Measurements from ENCODE around the gene HOXC9. TPM values are rescaled to one million over a fixed set of nuclear protein-coding genes. Genes with fewer than 3 reads are reported as not detected.
A peak's percentile ranks its signal among the peaks of the same experiment; 100 is the strongest.

HOXC9 gene
- total and polyA plus RNA-seq, 2 of the 8 experiments (the other 6 are each of a cell fraction or from before 2014, with no cell fraction given) = not detected

DNA sequence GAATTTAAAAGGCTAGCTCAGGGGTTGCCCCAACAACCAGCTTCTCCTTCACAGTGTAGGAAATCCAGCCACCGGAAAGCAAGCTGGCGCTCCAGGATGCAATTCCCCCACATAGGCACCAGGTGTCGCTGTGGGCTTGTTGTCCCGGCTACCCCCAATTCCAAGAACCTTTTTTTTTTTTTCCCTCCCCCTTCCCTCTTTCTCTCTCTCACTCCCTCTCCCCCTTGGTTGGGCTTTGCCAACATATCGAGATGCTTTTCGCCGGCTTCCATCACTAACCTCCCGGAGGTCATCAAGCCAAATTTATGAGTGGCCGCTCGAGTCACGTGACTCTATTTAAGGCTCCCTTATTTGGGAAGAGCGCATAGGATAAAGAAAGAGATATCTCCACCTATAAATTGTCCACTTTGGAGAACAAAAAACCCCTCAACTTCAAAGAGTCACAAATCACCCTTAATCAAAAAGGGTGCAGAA lies 32.7 kb downstream of the HOXC9 start, which contains the start of gene HOXC5 (continued):
- TF ChIP-seq, protein P1, sequence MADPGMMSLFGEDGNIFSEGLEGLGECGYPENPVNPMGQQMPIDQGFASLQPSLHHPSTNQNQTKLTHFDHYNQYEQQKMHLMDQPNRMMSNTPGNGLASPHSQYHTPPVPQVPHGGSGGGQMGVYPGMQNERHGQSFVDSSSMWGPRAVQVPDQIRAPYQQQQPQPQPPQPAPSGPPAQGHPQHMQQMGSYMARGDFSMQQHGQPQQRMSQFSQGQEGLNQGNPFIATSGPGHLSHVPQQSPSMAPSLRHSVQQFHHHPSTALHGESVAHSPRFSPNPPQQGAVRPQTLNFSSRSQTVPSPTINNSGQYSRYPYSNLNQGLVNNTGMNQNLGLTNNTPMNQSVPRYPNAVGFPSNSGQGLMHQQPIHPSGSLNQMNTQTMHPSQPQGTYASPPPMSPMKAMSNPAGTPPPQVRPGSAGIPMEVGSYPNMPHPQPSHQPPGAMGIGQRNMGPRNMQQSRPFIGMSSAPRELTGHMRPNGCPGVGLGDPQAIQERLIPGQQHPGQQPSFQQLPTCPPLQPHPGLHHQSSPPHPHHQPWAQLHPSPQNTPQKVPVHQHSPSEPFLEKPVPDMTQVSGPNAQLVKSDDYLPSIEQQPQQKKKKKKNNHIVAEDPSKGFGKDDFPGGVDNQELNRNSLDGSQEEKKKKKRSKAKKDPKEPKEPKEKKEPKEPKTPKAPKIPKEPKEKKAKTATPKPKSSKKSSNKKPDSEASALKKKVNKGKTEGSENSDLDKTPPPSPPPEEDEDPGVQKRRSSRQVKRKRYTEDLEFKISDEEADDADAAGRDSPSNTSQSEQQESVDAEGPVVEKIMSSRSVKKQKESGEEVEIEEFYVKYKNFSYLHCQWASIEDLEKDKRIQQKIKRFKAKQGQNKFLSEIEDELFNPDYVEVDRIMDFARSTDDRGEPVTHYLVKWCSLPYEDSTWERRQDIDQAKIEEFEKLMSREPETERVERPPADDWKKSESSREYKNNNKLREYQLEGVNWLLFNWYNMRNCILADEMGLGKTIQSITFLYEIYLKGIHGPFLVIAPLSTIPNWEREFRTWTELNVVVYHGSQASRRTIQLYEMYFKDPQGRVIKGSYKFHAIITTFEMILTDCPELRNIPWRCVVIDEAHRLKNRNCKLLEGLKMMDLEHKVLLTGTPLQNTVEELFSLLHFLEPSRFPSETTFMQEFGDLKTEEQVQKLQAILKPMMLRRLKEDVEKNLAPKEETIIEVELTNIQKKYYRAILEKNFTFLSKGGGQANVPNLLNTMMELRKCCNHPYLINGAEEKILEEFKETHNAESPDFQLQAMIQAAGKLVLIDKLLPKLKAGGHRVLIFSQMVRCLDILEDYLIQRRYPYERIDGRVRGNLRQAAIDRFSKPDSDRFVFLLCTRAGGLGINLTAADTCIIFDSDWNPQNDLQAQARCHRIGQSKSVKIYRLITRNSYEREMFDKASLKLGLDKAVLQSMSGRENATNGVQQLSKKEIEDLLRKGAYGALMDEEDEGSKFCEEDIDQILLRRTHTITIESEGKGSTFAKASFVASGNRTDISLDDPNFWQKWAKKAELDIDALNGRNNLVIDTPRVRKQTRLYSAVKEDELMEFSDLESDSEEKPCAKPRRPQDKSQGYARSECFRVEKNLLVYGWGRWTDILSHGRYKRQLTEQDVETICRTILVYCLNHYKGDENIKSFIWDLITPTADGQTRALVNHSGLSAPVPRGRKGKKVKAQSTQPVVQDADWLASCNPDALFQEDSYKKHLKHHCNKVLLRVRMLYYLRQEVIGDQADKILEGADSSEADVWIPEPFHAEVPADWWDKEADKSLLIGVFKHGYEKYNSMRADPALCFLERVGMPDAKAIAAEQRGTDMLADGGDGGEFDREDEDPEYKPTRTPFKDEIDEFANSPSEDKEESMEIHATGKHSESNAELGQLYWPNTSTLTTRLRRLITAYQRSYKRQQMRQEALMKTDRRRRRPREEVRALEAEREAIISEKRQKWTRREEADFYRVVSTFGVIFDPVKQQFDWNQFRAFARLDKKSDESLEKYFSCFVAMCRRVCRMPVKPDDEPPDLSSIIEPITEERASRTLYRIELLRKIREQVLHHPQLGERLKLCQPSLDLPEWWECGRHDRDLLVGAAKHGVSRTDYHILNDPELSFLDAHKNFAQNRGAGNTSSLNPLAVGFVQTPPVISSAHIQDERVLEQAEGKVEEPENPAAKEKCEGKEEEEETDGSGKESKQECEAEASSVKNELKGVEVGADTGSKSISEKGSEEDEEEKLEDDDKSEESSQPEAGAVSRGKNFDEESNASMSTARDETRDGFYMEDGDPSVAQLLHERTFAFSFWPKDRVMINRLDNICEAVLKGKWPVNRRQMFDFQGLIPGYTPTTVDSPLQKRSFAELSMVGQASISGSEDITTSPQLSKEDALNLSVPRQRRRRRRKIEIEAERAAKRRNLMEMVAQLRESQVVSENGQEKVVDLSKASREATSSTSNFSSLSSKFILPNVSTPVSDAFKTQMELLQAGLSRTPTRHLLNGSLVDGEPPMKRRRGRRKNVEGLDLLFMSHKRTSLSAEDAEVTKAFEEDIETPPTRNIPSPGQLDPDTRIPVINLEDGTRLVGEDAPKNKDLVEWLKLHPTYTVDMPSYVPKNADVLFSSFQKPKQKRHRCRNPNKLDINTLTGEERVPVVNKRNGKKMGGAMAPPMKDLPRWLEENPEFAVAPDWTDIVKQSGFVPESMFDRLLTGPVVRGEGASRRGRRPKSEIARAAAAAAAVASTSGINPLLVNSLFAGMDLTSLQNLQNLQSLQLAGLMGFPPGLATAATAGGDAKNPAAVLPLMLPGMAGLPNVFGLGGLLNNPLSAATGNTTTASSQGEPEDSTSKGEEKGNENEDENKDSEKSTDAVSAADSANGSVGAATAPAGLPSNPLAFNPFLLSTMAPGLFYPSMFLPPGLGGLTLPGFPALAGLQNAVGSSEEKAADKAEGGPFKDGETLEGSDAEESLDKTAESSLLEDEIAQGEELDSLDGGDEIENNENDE (IDR thresholded peaks at IDR 0.05; ENCODE audit: insufficient replicate concordance, low read length) = no peak
- peak; percentile 50; the same call in 1 of the 2 replicates for TF ChIP-seq TEAD4 (IDR thresholded peaks at IDR 0.05; ENCODE audit: low read depth, low read length)
- TF ChIP-seq YY1 (IDR thresholded peaks at IDR 0.05; ENCODE audit: low read depth, low read length) = peak; percentile 73
- no peak for TF ChIP-seq RFX5 (IDR thresholded peaks at IDR 0.05; ENCODE audit: borderline replicate concordance, low read depth, low read length)
- no peak for TF ChIP-seq ASH2L (IDR thresholded peaks at IDR 0.05; ENCODE audit: low read length)
- TF ChIP-seq CREB1 (IDR thresholded peaks at IDR 0.05) = no peak
- TF ChIP-seq TCF12 (IDR thresholded peaks at IDR 0.05; ENCODE audit: low read depth, low read length) = 0 out of 2 replicates have a peak, but pooled peaks have one; percentile 58
- no peak for TF ChIP-seq MAFK (IDR thresholded peaks at IDR 0.05; ENCODE audit: low read depth, low read length)
- TF ChIP-seq NANOG (IDR thresholded peaks at IDR 0.05; ENCODE audit: insufficient read depth, low read depth, low read length, poor library complexity, severe bottlenecking) = no peak
- TF ChIP-seq CEBPB (IDR thresholded peaks at IDR 0.05; ENCODE audit: low read depth, low read length) = peak; percentile 33; the same call in 1 of the 2 replicates
- TF ChIP-seq EP300 (IDR thresholded peaks at IDR 0.05; ENCODE audit: borderline replicate concordance in 1 of 2, low read depth in 2 of 2, low read length in 2 of 2) = no peak
- peak; percentile 96 to 97 for TF ChIP-seq RAD21 (IDR thresholded peaks at IDR 0.05 in 1 of 2, conservative IDR thresholded peaks at IDR 0.05 in 1 of 2; ENCODE audit: low read depth in 2 of 2, low read length in 2 of 2)
